NCI-H2029 treated with DMSO at 0.1 percent for 48 hours (cell line): ENCODE data around the gene CCL13.
"Not testable (repeated sequence)": the region's sequence is repeated elsewhere in the genome, so short reads cannot be mapped to it uniquely, and the experiment has no call there.

Source experiments
- DNase-seq: peaks from one replicate; lab custom pipeline; 2025; lab: John Stamatoyannopoulos, UW

The CCL13 gene

GRCh38 chr17:34356194-34356593, at the start of gene CCL13:
TSS of gene CCL13 (plus strand) at chr17:34356480. CDS start at chr17:34356527, 47 bp downstream.
- no peak for DNase-seq

GRCh38 chr17:34307110-34307509, 49.2 kb upstream of the CCL13 start:
- no peak for DNase-seq

GRCh38 chr17:34308371-34308770, 47.9 kb upstream of the CCL13 start:
- DNase-seq: no peak

GRCh38 chr17:34311291-34311690, 45.0 kb upstream of the CCL13 start:
- DNase-seq: no peak

- DNase-seq: no peak
Measured at GRCh38 chr17:34312080-34312479, 44.2 kb upstream of the CCL13 start.

- DNase-seq: no peak
Measured at GRCh38 chr17:34313164-34313563, 43.1 kb upstream of the CCL13 start.

- no peak for DNase-seq
Measured at GRCh38 chr17:34314279-34314678, 42.0 kb upstream of the CCL13 start.

- no peak for DNase-seq
Measured at GRCh38 chr17:34318474-34318873, 37.8 kb upstream of the CCL13 start.

- DNase-seq: no peak
Measured at GRCh38 chr17:34319039-34319483, 37.2 kb upstream of the CCL13 start, which contains the start of gene CCL8. TSS of gene CCL8 (plus strand) at chr17:34319435. CDS start at chr17:34319502, 67 bp downstream.

GRCh38 chr17:34321964-34322363, 34.3 kb upstream of the CCL13 start:
- no peak for DNase-seq

- DNase-seq: not testable (repeated sequence)
Measured at GRCh38 chr17:34327580-34327979, 28.7 kb upstream of the CCL13 start.

GRCh38 chr17:34337701-34338100, 18.6 kb upstream of the CCL13 start:
- no peak for DNase-seq

- DNase-seq: no peak
Measured at GRCh38 chr17:34339138-34339770, 17.0 kb upstream of the CCL13 start.

- no peak for DNase-seq
Measured at GRCh38 chr17:34341916-34342315, 14.4 kb upstream of the CCL13 start.

- no peak for DNase-seq
Measured at GRCh38 chr17:34347063-34347462, 9.2 kb upstream of the CCL13 start.

- no peak for DNase-seq
Measured at GRCh38 chr17:34349751-34350150, 6.5 kb upstream of the CCL13 start.

GRCh38 chr17:34351096-34351495, 5.2 kb upstream of the CCL13 start:
- no peak for DNase-seq

GRCh38 chr17:34352191-34352590, 4.1 kb upstream of the CCL13 start:
- no peak for DNase-seq

- DNase-seq: no peak
Measured at GRCh38 chr17:34354637-34355036, 1.6 kb upstream of the CCL13 start.

GRCh38 chr17:34357398-34357797, 1.1 kb downstream of the CCL13 start:
- no peak for DNase-seq

- no peak for DNase-seq
Measured at GRCh38 chr17:34358631-34359030, 2.4 kb downstream of the CCL13 start.

GRCh38 chr17:34360601-34361270, 4.5 kb downstream of the CCL13 start:
- DNase-seq: no peak

GRCh38 chr17:34361478-34362061, 5.3 kb downstream of the CCL13 start:
- DNase-seq: peak; percentile 83
